Hippocampal formation (tissue), 2 donors: Measurements from ENCODE around the gene OR6B1.
"Not testable (repeated sequence)": the region's sequence is repeated elsewhere in the genome, so short reads cannot be mapped to it uniquely, and the experiment has no call there.

ENCODE experiments used
- DNase-seq, 2 donors: peaks; one replicate each; lab custom pipeline; 2025; lab: John Stamatoyannopoulos, UW

The OR6B1 gene

DNA sequence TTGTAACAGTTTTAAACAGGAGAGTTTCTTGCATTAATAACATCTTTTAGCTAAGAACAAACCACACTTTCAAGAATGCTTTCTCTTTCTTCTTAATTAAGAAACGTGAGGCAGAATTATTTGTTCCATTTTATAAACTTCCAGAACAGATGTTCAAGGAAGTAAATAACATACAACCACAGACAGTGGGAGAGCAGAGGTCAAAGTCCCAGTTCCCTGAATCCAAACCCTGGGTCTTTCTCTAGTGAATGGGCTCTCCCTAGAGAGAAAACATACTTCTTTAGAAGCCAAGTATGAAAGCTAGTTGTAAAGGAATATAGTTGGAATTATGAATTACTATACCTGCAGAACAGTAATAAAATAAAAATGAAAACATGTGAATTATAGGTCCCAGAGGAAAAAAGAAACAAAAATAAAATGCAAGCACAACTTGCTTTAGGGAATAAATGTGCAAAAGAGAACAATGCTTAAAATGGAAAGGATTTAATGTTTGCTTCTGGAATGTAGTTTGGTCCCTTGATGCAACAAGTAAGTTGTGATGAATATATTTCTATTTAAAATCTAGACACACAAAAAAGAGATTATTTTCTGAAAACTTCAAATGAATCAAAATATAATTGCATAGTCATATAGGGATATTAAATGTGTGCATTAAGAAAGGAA, 6.0 kb downstream of the OR6B1 start:
- no peak for DNase-seq

DNA sequence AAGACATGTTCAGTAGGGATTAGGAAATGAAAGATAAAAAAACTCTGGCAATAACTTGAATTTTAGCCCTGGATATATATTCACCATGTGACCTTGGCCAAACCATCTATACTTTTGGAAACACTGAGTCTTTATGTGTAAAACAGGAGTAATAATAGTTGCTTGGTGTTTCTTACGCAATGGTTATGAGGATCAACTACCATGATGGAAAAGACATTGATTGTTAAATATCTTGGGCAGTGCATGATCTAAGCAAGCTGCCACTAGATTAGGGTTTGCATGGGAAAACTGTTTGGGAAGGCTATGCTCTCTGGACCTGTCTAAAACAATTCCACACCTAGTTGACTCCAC, 6.5 kb downstream of the OR6B1 start:
- no peak for DNase-seq

DNA sequence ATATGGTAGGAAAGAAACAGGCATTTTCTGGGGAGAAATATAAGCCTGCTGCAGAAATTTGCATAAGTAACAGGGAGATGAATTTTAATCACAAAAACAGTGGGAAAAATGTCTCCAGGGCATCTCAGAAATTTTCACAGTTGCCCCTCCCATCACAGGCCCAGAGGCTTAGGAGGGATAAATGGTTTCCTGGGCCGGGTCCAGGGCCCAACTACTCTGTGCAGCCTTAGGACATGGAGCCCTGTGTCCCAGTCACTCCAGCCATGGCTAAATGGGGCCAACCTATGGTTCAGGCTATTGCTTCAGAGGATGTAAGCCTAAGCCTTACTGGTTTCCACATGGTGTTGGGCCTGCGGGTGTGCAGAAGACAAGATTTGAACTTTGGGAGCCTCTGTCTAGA, 9.2 kb downstream of the OR6B1 start:
- DNase-seq: no peak

DNA sequence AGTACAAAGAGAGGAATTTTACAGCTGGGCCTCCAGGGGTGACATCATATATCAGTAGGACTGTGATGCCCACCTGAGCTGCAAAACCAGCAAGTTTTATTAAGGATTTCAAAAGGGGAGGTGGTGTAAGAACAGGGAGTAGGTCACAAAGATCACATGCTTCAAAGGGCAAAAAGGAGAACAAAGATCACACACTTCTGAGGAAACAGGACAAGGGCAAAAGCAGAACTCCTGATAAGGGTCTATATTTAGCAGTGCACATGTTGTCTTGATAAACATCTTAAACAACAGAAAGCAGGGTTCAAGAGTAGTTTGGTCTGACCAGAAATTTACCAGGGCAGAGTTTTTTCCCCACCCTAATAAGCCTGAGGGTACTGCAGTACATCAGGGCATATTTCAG, 9.9 kb downstream of the OR6B1 start:
- DNase-seq: not testable (repeated sequence)

DNA sequence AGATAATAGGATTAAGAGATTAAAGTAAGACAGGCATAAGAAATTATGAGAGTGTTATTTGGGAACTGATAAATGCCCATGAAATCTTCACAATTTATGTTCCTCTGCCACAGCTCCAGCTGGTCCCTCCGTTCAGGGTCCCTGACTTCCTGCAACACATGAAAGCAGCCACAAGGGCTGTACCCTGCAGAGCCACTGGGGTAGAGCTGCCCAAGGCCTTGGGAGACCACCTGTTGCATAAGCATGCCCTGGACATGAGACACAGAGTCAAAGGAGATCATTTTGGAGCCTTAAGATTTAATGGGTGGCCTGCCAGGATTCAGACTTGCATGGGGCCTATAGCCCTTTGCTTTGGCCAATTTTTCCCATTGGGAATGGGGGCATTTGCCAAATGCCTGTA, 10.7 kb downstream of the OR6B1 start:
- not testable (repeated sequence) for DNase-seq

DNA sequence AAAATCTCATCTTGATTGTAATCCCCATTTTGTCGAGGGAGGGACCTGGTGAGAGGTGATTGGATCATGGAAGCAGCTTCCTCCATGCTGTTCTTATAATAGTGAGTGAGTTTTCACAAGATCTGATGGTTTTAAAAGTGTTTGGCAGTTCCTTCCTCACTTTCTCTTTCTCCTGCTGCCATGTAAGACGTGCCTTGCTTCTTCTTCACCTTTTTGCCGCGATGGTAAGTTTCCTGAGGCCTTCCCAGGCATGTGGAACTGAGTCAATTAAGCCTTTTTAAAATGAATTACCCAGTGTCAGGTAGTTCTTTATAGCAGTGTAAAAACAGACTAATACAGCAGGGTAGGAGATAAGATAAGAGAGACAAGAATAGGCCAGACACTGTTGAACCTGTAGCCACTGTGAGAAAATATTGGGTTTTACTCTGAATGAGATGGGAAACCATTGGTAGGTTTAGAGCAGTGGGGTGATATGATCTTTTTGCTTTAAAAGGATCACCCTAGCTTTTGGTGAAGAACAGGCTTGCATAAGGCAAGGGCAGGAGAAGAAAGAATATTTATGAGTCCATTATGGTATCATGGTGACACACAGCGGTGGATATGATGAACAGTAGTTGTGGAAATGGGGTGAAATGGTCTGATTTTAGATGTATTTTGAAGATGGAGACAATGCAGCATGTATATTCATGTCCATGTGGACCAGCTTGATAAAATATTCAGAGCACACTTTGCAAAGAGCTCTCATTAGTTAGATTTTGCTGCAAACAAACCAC, 11.5 kb downstream of the OR6B1 start:
- no peak for DNase-seq

DNA sequence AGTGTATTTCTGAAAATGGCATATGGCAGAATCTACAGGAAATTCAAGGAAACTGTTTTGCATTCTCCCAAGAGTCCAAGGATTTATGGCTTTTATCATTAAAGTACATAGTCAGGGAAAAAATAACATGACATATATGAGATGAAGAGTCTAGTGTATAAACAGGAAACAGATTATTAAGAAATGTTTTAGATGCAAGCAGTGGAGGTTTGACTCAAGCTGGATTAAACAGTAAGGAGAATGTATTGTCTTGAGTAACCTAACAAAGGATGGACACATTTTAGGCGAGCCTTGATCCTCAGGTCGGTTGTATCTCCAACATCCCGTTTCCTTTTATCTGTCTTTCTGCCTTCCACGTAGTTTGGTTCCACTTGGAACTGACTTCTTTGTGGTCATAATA, 17.9 kb downstream of the OR6B1 start:
- DNase-seq: no peak

DNA sequence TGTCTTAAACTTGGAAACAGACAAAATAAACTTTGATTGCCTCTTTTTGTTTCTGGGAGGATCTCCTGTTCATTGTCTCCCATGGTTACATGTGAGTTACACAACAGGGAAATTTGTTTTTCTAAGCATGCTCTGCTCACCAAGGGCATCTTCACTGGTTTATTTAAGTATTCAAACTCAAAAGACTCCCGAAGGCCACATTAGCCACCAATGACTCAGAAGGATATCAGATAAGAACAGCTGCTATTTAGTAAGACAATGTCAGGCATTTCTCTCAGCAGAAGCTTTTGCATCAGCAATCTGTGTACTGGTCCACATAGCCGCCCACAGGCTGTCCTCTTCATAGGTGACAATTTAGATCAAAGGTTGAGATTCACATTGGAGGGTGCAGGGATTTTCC, 19.3 kb downstream of the OR6B1 start:
- DNase-seq: no peak

DNA sequence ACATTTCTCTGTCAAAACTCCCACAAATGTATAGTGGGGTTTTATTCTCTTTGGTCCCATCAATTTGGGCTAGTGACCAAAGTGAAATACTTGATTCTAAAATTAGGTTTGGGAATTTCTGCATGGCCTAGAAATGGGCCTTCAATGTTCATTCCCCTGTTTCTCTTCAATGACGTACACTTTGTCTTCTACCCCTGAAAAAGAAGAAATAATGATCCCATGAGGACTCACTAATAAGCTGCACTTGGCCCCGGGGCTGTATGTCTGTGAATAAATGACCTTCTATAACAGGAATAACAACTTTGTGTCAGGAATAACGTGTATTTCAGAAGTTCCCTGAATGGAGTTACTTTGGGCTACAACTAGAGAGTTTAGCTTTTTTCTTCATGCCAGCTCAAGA, 20.2 kb downstream of the OR6B1 start:
- DNase-seq: no peak

DNA sequence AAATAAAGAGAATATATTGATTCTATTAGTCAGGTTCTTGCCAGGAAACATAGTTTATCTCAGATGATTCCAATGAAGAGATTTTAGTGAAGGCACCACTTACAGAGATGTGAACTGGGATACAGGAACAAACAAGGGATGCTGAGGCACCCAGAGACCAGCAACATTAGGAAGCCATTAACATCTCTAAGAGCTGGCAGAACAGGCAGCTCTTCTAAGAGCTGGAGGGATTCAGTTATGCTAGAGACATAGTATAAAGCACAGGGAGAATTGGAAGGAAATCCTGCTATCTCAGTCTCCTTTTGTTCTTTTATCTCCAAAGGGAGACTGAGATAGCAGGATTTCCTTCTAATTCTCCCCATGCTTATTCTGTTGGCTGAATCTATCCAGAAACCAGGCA, 22.0 kb downstream of the OR6B1 start:
- no peak for DNase-seq

DNA sequence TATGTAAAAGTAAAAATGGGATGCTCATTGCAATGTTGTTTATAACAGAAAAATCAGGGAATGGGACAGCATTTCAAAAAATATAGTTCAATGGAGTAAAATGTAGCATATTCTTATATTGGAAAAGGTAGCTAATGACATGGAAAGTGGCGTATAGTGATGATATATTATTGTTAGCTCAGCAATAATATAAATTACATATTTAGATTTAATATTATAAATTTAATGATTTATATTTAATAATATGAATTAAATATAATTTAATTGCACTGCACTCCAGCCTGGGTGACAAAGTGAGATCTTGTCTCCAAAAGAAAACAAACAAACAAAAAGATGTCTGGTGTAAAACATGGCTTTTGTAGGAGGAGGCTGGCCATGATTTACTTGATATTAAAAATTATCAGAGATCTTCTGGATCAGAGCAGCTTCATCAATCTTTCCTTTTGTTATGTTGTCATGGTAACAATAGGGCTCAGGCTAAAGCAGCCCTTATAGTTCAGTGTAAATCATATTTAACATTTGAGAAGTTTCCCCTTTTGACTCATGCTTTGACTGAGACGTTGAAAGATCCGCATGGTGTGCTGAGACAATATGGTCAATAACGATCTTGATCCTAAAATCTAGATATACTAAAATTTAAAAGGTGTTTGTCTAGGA, 23.2 kb downstream of the OR6B1 start:
- no peak for DNase-seq

DNA sequence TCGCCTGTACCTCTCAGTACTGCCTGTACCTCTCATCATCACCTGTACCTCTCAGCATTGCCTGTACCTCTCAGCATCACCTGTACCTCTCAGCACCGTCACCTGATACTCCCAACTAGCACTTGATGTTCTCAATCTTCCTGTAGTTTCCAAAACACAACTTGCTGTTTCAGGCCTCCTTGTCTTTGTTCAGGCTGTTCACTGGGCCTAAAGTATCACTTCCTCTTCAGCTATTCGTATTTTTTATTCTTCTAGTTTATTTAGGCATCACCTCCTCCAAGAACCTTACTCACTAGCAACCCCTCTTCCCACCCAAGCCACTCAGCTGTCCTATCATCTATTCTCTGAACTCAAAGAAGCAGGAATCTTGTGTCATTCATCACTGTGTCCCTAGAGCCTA, 24.1 kb downstream of the OR6B1 start:
- no peak for DNase-seq

DNA sequence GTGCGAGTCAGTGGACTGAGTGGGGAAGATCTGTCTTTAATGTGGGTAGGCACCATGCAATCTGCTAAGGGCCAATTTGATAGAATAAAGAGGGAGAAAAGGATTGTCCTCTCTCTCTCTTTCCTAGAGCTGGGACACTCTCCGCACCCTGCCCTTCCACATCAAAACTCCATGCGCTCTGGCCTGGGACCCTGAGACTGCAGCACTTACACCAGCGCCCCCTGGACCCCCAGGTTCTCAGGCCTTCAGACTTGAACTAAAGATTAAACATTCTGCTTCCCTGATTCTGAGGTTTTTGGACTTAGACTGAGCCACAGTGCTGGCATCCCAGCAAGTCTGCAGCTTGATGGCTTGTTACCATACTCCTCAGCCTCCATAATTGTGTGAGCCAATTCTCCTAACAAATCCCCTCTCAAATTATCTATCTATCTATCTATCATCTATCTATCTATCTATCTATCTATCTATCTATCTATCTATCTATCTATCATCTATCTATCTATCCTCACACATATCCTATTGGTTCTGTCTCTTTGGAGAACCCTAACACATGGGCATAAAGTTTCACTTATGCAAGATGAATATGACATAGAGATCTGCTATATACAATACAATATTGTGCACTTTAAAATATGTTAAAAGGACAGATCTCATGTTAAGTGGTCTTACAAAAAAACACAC, 26.2 kb downstream of the OR6B1 start:
- DNase-seq: no peak

DNA sequence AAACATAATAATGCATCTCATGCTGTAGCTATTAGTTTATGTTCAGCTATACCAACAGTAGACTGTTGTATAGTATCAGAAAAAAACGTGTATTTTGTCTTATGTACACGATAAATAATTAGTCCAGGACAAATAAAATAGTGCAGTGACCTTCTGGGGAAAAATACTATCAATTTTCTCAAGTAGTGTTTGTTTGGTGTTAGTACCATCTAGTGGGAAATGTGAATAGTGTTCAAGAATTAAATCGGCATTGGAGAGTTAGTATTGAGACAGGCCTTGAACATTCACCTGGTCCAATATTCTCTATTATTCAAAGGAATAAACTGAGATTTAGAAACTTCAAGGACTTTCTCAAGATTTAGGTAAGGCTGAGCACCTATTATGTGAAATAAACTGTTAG, 26.9 kb downstream of the OR6B1 start:
- DNase-seq: peak in 1 of 2 donors; percentile 64

DNA sequence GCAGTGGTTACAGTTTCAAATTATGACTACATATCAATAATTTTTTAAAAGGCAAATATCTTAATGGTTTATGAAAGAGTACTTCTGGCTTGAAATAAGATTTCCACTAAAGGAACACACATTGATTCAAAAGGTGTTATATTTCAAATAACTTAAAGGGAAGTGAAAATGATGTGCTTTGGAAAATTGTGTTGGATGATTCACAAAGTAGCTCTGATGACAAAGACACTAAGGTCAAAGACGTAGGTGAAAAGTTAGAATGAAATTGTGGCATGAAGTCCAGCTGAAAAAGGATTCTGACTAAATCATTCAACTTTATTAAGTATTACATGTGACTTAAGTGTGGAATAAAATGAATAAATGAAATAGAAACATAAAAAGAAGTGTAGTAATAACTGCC, 27.9 kb downstream of the OR6B1 start:
- no peak for DNase-seq

DNA sequence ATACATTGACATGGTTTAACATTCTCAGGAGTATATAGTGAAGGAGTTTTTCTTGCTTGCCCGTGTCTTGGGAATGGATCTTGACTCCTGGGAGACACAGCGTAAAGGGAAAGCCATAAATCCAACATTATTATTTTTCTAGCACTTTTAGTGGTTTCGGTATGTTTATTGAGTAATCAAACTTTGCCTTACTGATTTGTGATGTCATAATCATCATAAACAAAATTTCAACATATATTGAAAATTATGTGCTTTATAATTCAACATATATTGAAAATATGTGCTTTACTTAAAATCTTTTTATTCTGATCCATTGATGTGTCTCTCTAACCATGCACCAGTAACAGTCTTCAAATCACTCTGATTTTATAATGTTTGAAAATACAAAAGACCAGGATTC, 28.4 kb downstream of the OR6B1 start:
- no peak for DNase-seq

DNA sequence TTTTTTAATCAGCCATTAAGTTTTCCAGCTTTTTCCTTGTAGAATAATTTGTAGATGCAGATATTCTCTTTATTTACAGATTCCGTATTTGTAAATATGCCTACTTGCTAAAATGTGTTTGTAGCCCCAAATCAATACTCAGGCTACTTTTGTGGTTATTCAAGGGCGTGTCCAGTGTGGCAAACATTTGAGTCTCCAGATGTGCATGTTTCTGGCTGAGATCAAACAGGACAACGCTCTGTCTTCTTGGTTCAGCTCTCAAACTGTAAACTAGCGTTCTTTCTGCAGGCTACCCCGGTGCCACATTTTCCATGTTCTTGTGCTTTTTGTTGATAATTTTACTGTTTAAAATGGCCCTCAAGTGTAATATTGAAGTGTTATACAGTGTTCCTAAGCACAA, 32.4 kb downstream of the OR6B1 start:
- no peak for DNase-seq

DNA sequence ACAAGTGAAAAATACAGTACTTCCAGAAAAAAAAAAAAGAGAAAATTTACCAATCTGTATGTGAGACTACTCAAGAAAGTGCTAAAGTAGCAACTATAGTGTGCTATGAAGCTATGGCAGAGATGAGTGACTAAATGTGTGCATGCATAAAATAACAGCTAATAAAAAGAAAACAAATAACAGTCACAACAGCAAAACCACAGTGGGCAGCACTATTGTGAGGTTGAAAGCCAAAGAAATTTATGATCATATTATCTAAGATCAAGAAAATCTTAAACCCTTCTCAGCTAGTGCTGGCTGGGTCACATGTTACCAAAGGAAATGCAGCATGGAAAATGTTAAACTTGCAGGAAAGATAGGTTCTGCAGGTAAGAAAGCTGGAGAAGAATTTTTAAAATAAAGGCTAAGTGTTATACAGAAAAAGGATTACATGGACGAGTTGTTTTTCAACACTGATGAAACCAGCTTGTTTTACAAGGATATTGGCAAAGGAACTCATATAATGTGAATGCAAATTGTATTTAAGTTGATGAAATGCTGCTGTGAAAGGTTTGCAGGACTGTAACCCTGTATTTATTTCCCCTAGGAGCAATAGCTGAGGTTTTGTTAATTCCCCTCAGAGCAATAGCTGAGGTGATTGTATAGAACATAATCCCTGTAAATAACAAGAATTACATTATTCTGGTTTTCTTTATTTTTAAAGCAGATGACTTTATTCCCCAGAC, 33.0 kb downstream of the OR6B1 start:
- no peak for DNase-seq

DNA sequence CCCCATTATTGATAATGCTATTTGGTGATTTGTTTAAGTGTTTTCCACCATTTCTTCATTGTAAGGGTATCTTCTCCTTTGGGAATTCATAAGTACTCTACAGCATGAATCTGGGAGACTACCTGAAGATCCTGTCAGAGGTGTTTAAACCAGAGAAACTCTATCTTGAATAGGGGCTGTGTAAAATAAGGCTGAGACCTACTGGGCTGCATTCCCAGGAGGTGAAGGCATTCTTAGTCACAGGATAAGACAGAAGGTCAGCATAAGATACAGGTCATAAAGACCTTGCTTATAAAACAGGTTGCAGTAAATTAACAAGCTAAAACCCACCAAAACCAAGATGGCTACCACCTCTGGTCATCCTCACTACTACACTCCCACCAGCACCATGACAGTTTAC, 35.3 kb downstream of the OR6B1 start:
- no peak for DNase-seq

DNA sequence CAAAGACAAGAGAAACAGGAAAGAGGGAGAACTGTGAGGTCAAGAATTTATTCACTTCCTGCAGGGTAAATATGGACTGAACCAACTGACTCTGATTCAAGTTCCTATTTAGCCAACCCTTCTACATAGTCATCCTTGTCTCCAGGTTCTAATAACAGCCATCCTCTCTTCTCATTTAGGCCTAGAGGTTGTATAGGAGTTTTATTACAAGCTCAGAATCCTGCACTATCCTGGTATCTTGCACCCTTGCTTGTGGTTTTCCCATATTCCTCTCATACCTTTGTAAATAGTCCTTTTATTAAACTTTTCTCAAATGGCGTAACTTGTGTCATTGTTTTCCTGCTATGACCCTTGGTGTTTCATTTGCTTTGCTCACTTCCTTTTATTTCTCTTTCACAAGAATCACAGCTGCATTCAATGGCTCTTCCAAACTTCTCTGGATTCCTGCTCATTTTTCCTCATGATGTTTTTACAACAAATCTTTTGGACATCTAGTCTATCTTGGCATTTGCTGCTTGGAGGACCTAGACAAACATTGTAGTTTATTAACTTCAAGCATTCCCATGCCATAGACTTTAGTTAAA, 36.3 kb downstream of the OR6B1 start:
- DNase-seq: no peak

DNA sequence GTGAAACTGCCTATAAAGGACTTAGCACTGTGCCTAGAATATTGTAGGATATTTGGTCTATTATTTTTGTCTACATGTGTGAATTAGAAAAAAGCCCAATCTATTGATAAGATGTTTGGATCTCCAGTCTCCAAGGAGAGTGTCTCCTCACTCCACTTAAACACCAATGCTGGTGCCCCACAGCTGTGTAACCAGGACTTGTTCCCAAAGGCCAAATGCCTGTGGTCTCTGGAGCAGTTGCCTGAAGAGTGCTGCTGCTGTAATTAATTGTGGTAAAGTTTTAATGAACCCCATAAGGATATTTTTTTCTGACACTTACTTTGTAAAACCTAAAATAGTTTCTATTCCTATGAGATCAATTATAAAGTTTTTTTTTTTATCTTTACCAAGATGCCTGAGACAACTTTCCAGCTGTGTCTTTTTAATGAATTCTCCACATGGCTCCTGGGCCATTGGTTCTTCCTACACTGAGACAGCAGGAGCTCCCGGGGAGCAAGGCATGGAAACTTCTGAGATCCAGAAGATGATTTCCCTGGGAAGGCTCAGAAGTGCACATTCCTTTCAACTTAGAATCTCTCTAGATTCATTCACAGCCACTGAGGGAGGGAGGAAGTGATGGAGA, 37.4 kb downstream of the OR6B1 start:
- no peak for DNase-seq
